ENCODE data around the gene PRKG1.

Gene PRKG1

DNA sequence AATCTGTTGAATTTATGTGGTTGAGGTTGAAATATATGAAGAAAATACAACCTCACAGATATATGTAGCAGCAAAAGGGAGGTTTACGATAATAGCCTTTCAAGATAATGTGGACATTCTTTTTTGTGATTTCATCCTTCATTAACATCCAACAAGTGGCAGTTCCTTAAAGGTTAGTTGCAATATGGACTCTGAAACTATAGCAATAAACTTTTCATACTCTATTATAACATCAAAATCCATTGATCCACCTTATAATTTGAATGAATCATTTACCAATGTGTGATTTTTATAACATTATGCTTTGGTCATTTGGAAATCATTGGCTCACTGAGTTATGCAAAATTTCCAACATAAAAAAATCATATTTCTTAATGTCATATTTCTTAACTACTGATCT lies 825.9 kb downstream of the PRKG1 start:
- no peak for DNase-seq (ENCODE audit: low read depth in 2 of 2, low spot score in 1 of 2)

DNA sequence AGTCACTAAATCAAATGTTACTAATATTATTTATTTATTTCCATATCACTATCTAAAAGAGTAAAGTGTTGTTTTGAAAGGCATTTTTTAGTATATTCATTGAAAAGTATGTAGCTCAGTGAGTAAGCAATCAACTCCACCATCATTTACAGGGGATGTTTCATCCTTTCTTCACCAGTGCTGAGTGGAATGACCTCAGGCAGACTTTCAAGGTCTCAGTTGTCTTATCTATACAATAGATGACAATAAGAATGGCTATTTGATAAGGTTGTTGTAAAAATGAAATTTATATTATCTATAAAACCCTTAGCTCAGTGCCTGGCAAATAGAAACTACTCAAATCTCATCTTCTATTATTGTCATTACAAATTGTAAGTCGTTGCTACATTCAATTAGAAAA lies 829.4 kb downstream of the PRKG1 start:
- no peak for DNase-seq (ENCODE audit: low read depth in 2 of 2, low spot score in 1 of 2)

DNA sequence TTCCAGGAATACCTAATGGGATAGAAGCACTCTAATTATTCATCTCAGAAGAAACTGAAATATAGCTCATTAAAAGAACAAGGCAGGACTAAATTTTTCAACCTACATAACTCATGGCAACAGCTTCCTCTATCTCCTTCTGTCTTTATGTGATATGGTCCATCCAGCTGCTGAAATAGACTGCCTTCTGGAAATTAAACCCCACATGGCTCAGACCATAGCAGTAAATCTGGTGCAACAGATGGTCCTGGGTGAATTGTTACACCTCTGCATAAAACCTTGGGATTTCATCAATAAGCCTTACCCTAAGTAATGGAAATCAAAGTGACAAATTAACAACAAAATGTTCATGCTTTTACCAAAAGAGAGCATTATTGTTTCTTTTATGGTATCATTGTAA lies 830.7 kb downstream of the PRKG1 start:
- DNase-seq (ENCODE audit: low read depth in 2 of 2, low spot score in 1 of 2): no peak

DNA sequence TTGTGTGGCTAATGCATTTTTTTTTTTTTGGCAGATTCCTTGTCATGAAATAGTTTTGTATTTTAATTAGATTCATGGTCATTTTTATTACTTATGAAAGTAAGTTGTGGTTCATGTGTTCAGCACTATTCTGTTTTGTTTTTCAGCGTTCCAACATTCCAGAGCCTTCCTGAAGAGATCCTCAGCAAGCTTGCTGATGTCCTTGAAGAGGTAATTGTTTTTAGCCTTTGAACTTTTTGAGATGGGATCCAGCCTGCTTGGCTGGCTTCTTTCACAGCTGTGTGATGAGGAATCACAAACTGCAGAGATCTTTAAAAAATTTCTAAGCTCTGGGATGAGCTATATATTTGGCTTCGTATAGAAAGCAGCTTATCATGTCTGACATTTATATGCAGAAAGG lies 833.1 kb downstream of the PRKG1 start:
- DNase-seq (ENCODE audit: low read depth in 2 of 2, low spot score in 1 of 2): no peak

DNA sequence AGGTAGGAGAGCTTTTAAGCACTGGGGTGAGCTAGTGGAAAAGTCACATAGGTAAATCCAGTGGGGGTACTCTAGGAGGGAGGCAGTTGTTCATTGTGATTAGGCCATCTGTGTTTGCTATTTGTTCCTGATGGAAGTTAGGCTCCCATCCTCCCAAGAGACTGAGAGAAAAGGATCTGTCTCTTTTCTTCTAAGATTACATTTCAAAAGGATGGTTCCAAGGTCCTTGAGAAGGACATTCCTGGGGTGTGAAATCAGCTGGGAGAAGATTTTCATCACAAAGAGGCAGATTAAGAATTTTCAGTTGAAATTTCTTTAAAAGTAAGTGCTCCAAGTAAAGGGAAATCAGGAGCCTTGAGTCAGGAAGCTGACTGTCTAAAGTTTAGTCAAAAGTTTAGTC lies 835.9 kb downstream of the PRKG1 start:
- DNase-seq (ENCODE audit: low read depth in 2 of 2, low spot score in 1 of 2): no peak

DNA sequence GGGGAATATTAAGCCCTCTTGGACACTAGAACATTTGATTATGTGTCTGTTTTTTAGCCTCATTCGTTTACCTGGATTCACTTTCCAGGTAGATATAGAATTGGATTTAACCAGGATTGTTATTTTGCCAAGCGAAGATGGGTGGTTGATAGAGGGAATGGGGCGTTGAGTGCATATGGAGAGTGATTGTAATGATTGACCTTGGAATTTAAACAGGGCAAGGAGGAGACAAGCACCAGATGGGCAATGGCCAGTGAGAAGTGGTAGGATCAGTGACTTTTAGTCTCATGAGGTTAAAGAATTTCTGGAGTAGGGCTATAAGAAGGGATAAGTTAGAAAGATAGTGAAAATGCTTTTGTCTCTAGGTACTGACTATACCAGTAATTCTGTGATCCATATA lies 836.3 kb downstream of the PRKG1 start:
- DNase-seq (ENCODE audit: low read depth in 2 of 2, low spot score in 1 of 2): no peak

DNA sequence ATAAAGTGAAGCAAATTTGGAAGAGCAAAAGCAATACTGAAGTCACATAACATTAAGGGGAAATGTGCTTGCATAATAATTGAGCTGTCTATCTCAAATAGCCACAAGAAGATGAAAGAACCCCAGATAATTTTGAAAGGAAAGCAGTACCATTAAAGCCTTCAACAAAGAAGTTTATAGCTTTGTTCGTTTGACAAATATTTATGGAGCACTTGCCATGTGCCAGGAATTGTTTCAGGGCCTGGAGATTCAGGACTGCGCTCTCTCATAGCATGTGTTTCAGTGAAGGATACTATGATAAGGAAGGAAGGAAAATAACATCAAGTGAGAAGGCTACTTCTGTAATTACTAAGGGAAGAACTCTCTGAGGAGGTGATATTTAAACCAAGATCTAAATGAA lies 837.4 kb downstream of the PRKG1 start:
- DNase-seq (ENCODE audit: low read depth in 2 of 2, low spot score in 1 of 2): no peak

DNA sequence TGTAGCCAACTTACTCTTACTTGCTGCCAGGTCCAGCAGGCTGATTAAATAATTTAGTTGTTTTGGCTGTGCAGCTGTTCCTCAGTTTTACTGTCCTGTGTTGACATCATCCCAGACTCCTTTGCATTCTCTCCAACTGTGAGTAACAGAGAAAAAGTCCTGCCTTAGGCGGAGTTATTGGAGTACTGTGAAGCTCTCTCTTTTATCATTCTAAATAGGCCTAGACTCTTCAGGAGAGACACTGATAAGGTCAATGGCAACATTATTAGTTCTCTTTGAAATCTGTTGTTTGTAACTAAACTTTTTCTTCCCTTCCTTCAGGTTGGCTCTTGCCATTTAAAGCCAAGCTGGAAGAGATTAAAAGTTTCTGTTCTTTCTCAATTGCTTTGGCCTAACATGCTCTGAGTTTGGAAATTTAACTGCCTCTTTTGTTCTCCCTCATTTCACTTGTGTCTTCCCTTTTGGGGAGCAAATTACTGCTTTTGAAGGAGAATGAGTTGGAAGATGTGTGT lies 840.8 kb downstream of the PRKG1 start:
- DNase-seq (ENCODE audit: low read depth in 2 of 2, low spot score in 1 of 2): no peak

DNA sequence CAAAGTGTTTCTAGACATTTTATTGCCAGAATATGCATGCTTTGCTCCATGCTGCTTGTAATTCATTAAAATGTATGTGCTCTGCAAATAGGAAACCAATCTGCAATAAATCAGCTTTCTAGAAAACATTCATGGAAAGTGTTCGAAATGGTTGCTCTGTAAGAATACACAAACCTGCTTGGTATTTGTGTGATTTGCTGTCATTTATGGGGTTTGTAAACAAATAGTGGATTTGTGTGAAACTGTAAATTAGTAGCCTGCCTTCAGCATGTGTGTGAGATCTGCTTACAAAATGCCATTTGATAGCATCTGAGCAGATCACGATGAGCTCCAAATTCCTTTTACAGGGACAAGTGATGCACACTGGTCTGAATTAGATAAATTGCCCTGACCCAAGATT lies 844.2 kb downstream of the PRKG1 start:
- no peak for DNase-seq (ENCODE audit: low read depth in 2 of 2, low spot score in 1 of 2)

DNA sequence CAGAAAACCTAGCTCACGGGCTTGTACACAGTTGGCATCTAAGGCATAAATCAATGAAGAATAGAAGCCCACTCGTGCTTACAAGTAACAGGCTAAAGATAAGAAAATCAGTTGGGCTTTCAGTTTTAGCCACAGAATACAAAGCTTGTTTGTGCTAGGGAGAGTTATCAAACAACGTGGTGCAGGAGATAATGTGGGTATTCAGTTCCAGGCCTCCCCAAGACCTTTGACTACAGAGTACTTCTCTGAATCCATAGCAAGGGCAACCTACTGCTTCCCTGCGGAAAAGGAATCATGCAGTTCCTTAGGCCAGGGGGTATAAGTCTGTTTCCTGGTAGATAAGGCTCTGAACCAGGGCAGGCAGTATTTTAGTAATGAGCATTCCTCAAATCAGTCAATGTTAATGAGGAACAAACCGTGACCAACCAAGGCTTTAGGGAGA lies 844.6 kb downstream of the PRKG1 start:
- DNase-seq (ENCODE audit: low read depth in 2 of 2, low spot score in 1 of 2): no peak

DNA sequence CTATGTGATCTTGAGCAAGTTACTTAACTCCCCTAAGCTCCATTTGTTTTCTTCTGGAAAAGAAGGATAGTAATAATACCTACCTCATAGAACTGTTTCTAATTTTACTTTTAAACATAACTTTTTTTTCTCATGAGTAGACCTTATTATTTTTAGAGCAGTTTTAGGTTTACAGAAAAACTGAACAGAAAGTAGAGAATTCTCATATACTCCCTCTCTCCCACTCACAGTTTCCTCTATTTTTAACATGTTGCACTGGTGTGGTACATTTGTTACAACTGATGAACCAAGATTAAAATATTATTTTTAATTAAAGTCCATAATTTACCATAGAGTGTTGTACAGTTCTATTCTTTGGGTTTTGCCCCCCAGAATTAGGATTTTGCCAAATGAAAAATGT lies 846.4 kb downstream of the PRKG1 start:
- DNase-seq (ENCODE audit: low read depth in 2 of 2, low spot score in 1 of 2): no peak

DNA sequence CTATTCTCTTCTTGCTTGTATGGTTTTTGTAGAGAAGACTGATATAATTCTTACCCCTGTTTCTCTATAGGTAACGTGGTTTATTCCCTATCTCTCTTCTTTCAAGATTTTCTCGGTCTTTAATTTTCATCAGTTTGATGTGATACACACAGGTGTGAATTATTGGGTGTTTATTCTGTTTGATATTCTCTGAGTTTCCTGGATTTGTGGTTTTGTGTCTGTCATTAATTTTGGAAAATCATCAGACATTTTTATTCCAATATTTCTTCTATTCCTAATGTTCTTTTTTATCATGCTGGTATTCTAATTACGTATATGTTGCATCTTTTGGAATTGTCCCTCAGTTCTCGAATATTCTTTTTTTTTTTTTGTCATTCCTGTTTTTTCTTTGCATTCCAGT lies 850.1 kb downstream of the PRKG1 start:
- no peak for DNase-seq (ENCODE audit: low read depth in 2 of 2, low spot score in 1 of 2)

DNA sequence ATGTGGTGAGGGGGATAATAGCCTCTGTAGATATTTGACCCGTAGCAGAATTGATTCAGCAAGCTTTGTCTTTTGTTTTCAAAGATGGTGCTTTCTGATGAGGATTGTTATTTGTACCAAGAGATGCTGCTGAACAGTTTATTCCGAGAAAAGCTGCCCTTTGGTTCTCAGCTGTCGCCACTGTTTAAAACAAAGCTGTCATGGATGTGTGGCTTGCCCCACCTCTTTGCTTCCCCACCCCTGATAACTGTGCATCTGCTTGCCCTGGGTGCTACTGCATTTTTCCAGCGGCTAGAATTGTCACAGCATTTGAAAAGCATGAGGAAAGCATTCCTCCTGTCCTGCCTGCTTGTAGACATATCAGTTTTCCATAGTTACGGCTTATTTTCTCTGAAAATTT lies 852.0 kb downstream of the PRKG1 start:
- DNase-seq (ENCODE audit: low read depth in 2 of 2, low spot score in 1 of 2): no peak

DNA sequence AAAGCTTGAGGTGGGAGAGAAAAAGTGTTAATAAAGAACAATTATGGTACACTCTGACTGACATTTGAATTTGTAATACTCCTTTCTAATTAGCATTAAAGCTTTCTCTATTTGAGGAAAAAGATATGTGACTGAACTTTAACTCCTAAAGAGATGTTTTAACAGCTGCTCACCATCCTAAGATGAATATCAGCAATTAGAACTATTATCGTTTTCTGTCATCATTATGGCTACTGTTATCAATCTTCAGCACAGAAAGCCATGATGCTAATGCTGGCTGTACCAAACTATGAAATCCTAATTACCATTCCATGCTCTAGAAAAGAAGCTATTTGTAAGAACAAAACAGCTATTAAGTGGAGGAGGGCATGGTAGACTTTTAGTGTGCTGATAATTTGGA lies 853.9 kb downstream of the PRKG1 start:
- no peak for DNase-seq (ENCODE audit: low read depth in 2 of 2, low spot score in 1 of 2)

DNA sequence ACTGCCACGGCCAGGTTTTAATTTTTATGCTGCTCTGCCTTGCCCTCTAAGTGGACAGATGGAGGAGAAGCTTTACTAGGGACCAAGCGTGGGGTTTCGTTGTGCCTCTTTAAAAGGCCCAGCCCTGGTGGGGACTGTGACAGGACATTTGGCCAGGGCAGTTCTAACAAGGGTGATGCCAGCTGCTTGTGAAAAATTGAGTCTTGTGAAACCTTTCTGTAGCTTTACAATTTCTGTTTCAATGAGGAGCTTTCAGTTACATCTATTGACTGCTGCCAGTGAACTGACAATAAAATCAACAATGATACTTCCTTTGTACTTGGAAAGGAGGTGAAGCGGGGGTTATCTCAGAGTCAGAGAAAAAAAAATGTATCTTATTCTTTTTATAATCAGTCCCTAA lies 858.2 kb downstream of the PRKG1 start:
- no peak for DNase-seq (ENCODE audit: low read depth in 2 of 2, low spot score in 1 of 2)

DNA sequence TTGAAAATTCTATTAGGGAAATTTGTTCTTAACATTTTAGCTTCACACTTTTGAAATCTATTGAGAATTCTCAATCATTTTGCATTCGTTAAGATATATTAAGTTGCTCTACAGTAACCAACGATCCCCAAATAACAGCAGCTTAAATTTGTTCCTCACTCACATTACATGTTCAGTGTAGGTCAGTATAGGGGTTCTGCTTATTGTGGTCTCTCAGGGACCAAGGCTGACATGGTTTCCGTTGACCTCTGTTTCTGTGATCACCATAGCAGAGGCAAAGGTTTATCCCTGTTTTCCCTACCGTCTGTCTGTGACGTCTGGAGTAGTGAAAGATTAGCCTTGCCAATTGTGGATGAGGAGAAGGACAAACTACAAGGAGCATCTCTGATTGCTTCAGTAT lies 860.1 kb downstream of the PRKG1 start:
- DNase-seq (ENCODE audit: low read depth in 2 of 2, low spot score in 1 of 2): no peak

DNA sequence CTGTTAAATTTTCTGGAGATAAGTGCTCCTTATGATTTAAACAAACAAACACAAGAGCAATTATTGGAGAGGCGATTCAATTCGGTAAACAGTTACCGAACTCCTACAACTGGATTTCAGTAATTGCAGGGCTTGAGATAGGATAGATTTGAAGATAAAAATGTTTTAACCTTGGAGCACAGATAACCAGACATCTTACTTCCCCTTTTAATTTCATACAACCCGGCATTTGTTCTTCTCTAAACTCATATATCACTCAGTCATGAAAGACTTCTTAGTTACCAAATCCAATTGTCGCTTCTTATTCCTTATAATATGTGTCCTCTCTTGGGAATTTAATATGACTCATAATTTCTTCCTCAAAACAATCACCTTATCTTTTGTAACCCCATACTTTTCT lies 861.1 kb downstream of the PRKG1 start:
- no peak for DNase-seq (ENCODE audit: low read depth in 2 of 2, low spot score in 1 of 2)

DNA sequence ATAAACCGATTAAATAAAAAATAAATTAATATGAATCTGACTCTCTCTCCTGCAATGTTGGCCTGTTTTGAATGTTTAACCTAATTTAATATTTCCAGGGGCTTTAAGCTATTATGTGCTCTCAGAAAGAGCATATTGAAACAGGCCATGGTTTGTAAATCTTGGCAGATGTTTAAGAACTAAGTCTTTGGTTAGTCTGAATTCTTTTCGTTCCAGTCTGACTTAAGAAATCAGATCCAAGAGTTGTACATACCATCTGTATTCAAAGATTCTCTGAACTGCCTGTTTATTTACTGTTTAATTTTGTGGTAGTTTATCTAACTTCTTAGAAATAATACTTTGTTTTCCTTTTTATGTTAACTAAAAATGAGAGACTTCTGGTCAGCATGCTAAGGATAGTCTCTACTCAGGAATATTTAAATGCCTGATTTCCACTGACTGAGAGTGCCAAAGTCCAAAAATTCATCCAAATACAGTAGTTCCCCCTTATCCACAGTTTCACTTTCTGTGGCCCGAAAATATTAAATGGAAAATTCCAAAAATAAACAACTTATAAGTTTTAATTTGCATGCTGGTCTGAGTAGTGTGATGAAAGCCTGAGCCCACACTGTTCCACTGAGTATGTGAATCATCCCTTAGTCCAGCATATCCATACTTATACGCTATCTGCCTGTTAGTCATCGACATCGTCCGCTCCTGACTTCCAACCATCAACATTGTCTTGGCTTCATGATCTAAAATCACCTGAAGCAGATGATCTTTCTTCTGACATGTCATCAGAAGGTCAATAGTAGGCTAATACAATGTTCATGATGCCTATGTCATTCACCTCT lies 863.2 kb downstream of the PRKG1 start:
- no peak for DNase-seq (ENCODE audit: low read depth in 2 of 2, low spot score in 1 of 2)

DNA sequence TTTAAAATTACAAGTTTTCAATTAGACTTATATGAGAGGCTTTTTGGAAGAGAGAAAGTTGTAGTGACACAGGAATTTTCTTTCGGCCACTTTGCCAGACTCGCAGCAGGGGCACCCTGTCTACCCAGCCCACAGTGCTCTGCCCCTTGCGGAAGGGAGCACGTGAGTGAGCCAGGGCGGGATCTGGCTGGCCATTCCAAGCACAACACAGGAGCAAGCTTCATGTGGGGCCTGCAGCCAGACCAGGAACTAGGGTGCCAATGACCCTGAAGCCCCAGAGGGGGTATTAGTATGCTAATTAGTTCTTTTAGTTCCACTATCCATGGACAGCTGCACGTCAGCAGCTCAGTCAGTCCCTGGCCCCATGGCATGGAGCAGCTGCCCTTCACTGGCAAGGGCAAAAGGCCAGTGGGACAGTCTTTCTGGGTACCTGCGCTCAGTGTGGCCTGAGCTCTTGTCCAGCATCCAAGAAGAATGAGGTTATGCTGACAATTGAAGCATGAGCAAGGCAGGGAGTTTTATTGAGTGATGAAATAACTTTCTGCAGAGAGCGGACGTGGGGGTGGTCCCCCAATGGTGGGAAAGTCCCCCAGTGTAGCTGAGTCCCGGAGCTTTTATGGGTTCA lies 876.2 kb downstream of the PRKG1 start:
- DNase-seq (ENCODE audit: low read depth in 2 of 2, low spot score in 1 of 2): no peak

DNA sequence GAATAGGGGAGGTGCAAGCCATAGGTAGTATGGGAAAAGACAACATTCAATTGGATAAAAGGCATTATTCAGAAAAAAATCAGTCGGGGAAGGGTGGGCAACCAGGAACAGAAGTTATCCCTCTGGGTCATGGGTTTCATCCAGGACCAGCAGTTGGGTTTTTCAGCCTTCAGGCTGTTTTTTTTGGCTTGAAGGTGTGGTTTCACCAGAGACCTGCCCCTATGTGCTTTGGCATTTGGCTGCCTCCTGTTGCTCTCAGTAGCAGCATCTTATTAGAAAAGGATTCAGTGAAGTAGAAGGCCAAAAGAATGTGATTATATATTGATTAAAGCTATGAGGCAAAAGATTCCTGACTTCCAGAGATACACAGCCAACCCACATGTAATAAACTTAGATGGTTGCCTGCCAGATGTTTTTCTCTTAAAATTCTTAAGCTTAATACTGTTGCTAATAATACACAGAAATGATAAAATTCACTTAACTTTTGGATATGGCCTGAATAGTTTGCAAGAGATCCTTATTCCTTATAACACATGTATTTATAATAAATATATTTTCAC lies 876.8 kb downstream of the PRKG1 start:
- no peak for DNase-seq (ENCODE audit: low read depth in 2 of 2, low spot score in 1 of 2)

DNA sequence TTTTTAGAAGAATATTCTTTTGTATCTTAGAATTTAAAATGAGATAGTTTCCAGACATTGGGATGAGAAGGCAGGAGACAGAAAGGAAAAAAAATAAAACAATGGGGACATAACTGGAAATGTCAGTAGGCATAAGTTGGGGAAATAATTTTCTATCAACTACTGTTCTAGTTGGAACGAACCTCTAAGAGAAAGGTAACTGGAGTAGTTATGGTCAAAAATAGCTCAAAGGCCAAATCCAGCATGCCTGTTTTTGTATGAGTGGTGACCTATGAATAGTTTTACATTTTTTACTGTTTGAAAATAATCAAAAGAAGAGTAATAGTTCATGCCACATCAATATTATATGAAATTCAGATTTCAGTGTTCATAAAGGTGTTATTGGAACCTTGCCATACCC lies 877.3 kb downstream of the PRKG1 start:
- DNase-seq (ENCODE audit: low read depth in 2 of 2, low spot score in 1 of 2): no peak

DNA sequence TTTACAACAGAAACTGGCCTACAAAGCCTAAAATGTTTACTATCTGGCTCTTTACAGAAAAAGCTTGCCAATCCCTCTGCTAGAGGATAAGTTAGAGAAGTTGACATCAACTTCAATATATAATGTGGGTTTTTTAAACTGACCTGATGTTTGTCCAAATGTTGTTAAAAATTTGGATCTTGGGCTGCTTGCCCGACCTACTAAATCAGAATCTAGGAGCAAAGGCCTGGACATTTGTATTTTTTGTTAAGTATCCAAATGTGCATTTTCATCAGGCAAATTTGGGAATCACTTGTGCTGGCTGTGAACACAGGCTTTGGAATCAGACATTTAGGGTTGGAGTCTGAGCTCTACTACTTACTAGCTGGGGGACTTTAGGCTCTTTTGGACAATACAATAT lies 877.8 kb downstream of the PRKG1 start:
- no peak for DNase-seq (ENCODE audit: low read depth in 2 of 2, low spot score in 1 of 2)
